GM18858 (cell line): Measurements from ENCODE around the gene SNAI3.
A peak's percentile ranks its signal among the peaks of the same experiment; 100 is the strongest.

Source experiments
- ATAC-seq: cut with Tn5 transposase; IDR thresholded peaks from one replicate; pipeline ENCODE4 v1.9.1; 2021; ENCODE audit not compliant: unreplicated experiment

SNAI3 gene

DNA sequence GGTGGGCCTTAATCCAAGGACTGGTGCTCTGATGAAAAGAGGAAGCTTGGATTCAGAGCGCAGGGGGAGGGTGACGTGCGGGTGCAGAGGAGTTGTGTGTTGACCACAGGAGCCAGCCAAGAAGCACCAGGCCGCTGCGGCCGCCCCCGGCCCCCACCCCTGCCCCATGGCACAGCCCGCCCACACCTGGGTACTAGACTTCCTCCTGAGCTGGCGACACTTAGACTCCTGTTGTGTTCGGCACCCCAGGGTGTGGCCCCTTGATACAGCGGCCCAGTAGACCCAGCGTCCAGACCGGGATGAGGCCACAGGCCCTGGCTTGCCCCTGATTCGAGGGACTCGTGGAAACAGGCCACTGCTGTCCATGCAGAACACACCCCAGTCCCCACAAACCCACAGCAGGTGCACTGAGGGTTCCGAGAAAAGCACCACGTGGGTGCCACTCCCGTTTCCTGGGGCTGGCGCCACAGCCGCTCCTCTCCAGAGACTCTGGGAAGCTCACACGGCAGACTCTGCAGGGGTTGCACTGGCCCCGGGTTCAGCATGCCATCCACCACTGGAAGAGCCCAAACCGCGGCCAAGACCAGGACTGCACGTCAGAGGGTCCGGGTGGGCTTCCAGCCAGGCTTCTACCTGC is 5.7 kb upstream of the SNAI3 start:
- ATAC-seq, result no peak

DNA sequence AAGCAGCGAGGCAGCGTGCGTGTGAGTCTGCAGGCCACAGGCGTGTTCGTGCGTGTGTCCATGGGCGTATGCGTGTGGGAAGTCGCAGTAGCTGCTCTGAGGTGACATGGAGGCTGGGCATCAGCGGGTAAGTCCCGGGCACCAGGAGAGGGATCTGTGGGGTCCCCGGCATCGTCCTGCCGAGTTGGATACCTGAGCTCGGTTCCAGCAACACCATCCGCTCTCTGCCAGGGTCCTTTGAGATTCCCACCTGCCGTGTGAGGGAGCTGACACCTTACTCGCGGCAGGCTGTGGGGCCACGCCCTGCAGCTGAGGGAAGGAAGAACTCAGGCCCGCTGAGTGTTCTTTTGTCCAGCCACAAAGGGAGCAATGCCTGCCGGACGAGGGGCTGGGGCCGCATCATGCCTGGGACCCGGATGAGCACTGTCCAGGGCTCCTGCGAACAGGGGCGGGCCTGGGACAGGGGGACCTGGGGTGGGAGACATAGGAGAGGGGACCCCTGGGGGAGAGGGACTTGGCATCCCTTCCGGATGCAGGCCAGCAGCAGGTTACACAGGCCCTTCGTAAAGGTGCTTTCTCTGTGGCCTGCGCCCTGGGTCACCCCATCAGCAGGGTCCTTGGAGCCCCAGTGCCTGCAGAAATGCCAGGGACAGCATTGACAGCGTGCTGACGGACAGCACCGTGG is 5.0 kb upstream of the SNAI3 start:
- ATAC-seq, result no peak

DNA sequence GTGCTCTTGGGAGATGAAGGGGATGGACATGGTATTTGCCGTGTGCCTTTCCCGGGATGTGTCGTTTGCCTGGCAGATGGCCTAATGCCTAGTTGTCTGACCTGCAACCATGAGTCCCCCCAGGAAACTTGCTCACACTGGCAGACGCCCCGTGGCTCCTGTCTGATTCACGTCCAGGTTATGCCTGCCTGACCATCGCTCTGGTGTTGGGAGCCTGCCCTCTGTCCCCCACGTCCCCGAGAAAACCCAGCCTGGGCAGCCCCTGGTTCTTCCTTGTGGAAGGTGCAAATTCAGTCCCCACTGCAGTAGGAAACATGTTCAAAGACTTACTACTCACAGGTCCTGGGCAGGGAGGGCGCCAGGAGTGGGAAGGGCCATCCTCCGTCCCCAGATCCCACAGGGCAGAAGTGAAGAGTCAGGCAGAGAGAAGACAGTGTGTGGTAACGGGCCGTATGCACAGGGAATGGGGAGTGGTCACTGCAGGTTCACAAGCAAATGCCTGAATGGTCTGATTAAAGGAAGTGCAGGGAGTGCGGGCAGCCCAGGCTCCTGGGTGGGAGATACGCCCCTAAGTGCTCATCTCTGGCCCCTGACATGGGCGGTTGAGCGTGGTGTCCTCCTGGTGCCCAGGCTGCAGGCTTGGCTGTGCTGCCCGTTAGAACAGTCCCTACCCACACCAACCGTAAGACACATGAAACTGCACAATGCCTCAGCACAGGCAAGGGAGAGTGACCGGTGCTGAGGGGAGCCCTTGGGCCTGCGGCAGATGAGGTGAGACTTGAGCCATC is 4.2 kb upstream of the SNAI3 start:
- ATAC-seq, result no peak

GRCh38 chr16:88688013-88688778 is 1.9 kb upstream of the SNAI3 start:
- no peak for ATAC-seq

- no peak for ATAC-seq
These were observed 1.3 kb upstream of the SNAI3 start for GRCh38 chr16:88687676-88688012.

DNA sequence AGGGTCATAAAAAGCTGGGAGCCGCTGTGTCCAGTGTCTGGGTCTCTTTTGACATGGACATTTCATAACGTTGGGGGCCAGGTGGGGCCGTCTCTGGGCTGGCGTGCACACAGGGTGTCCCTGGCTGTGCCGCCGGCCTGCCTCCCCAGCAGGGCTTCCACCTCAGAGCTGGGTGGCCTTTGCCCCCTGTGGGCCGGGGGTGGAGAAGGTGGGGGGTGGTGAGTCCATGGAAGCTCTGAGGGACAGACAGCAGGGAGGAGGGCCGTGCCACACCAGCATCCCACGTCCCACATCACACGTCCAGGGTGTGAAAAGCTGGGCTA is 908 bp upstream of the SNAI3 start:
- ATAC-seq, result no peak

- peak; percentile 4 for ATAC-seq
These were observed 257 bp downstream of the SNAI3 start for GRCh38 chr16:88686062-88686438.

DNA sequence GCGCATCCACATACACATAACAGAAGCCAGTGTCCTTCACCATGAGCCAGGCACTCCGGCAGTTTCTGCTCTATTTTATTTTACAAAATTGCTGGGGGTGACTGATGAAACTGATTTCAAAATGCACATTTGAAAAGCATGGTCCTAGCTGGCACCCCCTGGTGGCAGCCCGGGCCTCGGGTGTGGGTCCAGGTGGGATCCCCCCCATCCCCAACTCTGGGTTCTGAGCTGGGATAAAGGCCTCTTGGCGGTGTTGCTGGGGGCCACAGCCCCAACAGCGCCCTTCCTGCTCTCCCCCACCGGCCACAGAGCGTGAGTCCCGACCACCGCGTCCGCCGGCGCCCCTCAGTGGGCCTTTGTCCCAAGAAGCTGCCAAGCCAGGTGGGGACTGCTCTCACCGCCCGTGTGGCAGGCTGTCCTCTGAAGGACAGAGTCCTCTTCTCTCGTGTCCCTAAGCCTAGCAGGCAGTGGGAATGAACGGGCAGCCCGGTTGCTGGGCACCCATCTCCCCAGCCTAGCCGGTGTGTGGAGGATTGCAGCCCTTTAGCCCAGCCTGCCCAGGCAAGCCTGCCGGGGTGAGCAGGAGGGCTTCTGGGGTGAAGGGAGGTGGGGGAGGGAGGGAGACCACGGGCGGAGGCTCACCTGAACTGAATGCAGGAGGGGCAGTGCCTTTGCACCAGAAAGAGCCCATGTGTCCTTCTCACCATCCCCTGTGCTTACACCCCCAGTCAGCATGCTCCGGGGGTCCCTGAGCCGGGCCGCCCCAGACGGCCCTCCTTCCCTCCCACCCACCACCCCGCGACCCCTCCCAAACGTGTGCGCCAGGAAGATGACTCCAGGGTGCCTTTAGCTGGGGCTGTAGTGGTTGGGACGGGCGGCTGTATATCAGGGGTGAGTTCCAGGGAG is 898 bp downstream of the SNAI3 start:
- ATAC-seq, result no peak

DNA sequence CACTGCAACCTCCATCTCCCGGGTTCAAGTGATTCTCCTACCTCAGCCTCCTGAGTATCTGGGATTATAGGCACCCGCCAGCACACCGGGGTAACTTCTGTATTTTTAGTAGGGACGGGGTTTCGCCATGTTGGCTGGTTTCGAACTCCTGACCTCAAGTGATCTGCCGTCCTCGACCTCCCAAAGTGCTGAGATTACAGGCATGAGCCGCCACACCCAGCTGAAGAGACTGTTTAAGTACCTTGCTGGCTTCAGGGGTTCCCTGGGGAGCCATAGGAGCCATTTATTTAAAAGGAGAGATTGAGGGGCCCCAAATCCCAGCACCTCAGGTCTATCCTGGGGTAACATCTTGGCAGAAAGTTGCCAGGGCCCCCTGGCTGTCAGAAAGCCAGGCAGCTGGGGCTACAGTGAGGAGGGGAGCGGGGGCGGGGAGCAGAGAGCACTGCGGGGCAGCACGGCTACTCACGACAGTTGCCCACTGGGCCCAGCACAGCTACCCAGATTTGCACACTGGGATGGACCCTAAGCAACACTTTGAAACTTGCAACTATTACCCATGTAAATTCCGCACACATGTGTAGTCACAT is 1.6 kb downstream of the SNAI3 start:
- no peak for ATAC-seq

GRCh38 chr16:88681709-88682451 is 4.4 kb downstream of the SNAI3 start:
- peak; percentile 66 for ATAC-seq

GRCh38 chr16:88681084-88681680 is 5.1 kb downstream of the SNAI3 start:
- no peak for ATAC-seq

DNA sequence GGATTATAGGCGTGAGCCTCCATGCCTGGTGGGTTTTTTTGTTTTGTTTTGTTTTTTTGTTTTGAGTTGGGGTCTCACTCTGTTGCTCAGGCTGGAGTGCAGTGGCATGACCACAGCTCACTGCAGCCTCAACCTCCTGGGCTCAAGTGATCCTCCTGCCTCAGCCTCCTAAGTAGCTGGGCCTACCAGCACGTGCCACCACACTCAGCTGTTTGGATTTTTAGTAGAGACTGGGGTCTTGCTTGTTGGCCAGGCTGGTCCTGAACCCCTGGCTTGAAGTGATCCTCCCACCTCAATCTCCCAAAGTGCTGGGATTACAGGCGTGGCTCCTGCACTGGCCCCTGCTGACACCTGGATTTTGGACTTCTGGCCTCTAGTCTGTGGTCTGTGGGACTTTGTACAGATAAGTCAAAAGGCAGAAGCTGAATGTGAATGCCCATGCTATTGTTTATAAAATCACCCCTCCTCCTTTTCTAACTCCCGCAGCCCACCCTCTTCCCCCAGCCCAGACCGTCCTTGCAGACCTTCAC is 5.7 kb downstream of the SNAI3 start:
- no peak for ATAC-seq

- no peak for ATAC-seq
These were observed 7.9 kb downstream of the SNAI3 start for GRCh38 chr16:88678224-88678979.

DNA sequence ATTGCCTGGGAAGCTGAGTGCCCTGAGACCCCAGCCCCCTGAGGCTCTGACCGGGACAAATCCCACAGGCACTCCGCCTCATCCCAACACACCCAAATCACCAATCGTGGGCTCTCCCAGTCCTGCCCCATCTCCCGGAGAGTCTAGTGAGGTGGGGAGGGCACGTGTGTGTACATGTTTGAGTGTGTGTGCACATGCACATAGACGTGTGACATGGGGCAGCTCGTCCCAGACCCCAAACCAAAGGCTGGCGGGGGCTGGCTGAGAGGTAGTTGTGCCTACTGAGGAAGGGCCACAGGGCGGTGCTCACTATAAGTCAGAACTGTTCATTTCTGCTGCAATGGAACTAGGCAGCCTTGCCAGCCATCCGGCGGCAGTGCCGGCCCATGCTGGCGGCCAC is 8.6 kb downstream of the SNAI3 start:
- no peak for ATAC-seq

DNA sequence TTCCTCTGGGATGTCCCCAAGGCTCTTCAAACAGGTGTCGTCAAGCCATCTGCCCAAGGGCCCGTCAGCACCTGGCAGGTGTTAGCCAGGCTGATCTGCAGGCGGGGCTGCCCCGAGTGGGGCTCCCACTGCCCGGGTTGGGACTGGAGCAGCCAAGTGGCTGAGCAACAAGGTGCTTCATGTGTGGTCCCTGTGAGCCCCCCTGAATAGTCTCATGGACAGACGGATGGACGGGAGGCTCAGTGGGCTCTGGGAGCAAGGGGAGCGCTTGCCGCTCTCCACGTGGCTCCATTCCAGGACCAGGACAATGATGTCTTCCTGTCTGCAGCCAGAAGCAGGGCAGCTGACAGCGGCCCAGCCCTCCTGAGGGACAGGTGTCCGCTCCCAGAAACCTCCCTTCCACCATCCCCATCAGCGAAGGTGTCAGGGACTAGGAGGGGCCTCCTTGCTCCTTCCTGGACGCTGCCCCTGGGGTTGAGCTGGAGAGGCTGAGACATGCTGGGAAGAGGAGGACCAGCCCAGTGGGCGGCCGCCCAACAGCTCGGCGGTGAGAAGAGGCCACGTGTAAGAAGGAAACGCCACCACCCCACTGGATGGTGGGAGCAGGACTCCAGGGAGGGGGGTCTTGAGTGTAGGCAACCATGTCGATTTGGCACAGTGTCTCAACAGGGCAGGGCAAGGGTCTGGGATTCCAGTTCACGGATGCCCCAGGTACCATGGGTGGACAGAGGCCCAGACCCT is 9.6 kb downstream of the SNAI3 start:
- no peak for ATAC-seq

DNA sequence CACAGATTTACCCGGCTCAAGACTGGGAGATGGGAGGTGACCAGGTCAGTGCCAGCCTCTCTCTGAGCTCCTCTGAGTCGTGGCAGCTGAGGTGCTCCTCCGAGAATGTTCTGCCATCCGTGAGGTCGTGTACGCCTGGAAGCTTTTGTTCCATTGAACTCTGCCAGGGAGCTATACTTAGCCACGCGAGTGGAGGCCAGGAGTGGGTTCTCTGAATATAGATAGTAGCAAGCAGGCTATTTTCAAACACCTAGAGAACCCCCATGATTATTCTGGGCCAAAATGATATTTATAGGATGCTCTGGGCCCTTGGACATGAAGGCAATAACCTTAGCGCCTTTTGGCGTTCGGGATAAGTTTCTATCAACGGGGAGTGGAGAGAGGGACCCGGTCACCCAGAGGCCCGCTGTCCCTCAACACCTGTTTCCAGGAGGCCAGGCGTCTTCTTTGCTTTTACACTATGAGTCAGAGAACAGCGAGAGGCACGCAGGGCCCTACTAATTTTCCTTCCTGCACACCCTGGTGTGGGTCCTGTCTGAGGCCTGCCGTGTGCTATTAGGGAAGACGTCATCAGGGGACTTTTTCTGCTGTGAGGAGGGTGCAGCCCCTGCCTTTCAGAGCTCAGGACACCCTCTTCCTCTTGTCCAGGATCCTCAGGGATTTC is 12.5 kb downstream of the SNAI3 start:
- ATAC-seq, result no peak

GRCh38 chr16:88672776-88673175 is 13.5 kb downstream of the SNAI3 start:
- no peak for ATAC-seq
